ENCODE results near the gene CREB3L1.
A peak's percentile ranks its signal among the peaks of the same experiment; 100 is the strongest.

The CREB3L1 gene

GRCh38 chr11:46275964-46276641, 1.4 kb upstream of the CREB3L1 start:
- DNase-seq (ENCODE audit: low read depth) = no peak
- no peak for TF ChIP-seq CTCF (conservative IDR thresholded peaks at IDR 0.05; ENCODE audit: low read depth, low read length)
- H3K4me3 ChIP-seq (ENCODE audit: low read length) = no peak overlapping the region

GRCh38 chr11:46277313-46277621, 195 bp upstream of the CREB3L1 start:
- TF ChIP-seq CTCF (conservative IDR thresholded peaks at IDR 0.05; ENCODE audit: low read depth, low read length) = no peak
- DNase-seq (ENCODE audit: low read depth) = no peak
- H3K4me3 ChIP-seq (ENCODE audit: low read length) = peak overlapping the region; percentile 90

GRCh38 chr11:46278387-46279125, 1.1 kb downstream of the CREB3L1 start:
- no peak for DNase-seq (ENCODE audit: low read depth)
- peak overlapping the region; percentile 90 for H3K4me3 ChIP-seq (ENCODE audit: low read length)
- peak; percentile 80 for TF ChIP-seq CTCF (conservative IDR thresholded peaks at IDR 0.05; ENCODE audit: low read depth, low read length)

GRCh38 chr11:46279126-46280099, 2.0 kb downstream of the CREB3L1 start:
- H3K4me3 ChIP-seq (ENCODE audit: low read length) = peak overlapping the region; percentile 90
- no peak for DNase-seq (ENCODE audit: low read depth)

GRCh38 chr11:46280706-46281105, 3.2 kb downstream of the CREB3L1 start:
- no peak for TF ChIP-seq CTCF (conservative IDR thresholded peaks at IDR 0.05; ENCODE audit: low read depth, low read length)
- no peak for DNase-seq (ENCODE audit: low read depth)
- H3K4me3 ChIP-seq (ENCODE audit: low read length) = no peak overlapping the region

More at GRCh38 chr11:46279126-46280099, 2.0 kb downstream of the CREB3L1 start:
- TF ChIP-seq CTCF (conservative IDR thresholded peaks at IDR 0.05; ENCODE audit: low read depth, low read length) = no peak

- TF ChIP-seq CTCF (conservative IDR thresholded peaks at IDR 0.05; ENCODE audit: low read depth, low read length) = no peak
- peak overlapping the region; percentile 14 for H3K4me3 ChIP-seq (ENCODE audit: low read length)
- DNase-seq (ENCODE audit: low read depth) = no peak
Observed at GRCh38 chr11:46281371-46281831, 3.9 kb downstream of the CREB3L1 start.

All from retinal pigment epithelial cell (primary cell).